Measurements from ENCODE around the gene SLX9. TPM values are rescaled to one million over a fixed set of nuclear protein-coding genes. Genes with fewer than 3 reads are reported as not detected.

Gene SLX9
- total RNA-seq, 5 donors from 2014 or later (not counting 1 experiment from before 2014, with no cell fraction given): 16.7 to 32.2 (median 26.7) TPM

- Mint-ChIP-seq H3K27ac (no peak overlapping the region), H3K27me3 (no peaks in the 10 kb centered on the region), H3K36me3 (peaks cover 12% of the 10 kb centered on the region), H3K4me1 (peaks cover 16 to 25% (median 22%) of the 10 kb centered on the region in 3 donors), H3K9me3 (no peaks in the 10 kb centered on the region), H3K4me3 (no peak overlapping the region)
- POLR2A ChIA-PET: no interaction called here
- peaks cover 9 to 34% of the 10 kb centered on the region in 2 experiments for H3K4me1 ChIP-seq (ENCODE audit: control insufficient read depth in 1 of 2, extremely low read depth in 1 of 2, insufficient read depth in 2 of 2, low read length in 2 of 2)
- H3K36me3 ChIP-seq (ENCODE audit: control insufficient read depth in 2 of 2, extremely low read depth in 1 of 2, insufficient read depth in 1 of 2, low read length in 1 of 2): peaks cover 9 to 32% of the 10 kb centered on the region in 2 donors
- DNase-seq (no peak), ATAC-seq (replicated peaks in 1 of 4) (no peak)
- no peak overlapping the region for H3K27ac ChIP-seq (ENCODE audit: low read length)
- no peaks in the 10 kb centered on the region for H3K27me3 ChIP-seq (replicated peaks in 1 of 2; ENCODE audit: control insufficient read depth in 2 of 2, extremely low read depth in 1 of 2, insufficient read depth in 2 of 2, low read length in 1 of 2)
- CTCF ChIA-PET: no interaction called here
- WGBS (ENCODE audit: insufficient coverage): over 99% methylated on average over 10 of the region's 10 CpGs
- H3K9me3 ChIP-seq: no peaks in the 10 kb centered on the region
- no peak overlapping the region for H3K4me3 ChIP-seq (ENCODE audit: control insufficient read depth in 1 of 2, extremely low read depth in 1 of 2, low read length in 1 of 2)
Measured at GRCh38 chr21:44971672-44971995, 31.8 kb downstream of the SLX9 start.

- DNase-seq: no peak
- H3K36me3 Mint-ChIP-seq: peaks cover 12% of the 10 kb centered on the region
- H3K9me3 ChIP-seq: no peaks in the 10 kb centered on the region
- POLR2A ChIA-PET: no interaction called here
- H3K27me3 Mint-ChIP-seq: no peaks in the 10 kb centered on the region
- H3K27ac Mint-ChIP-seq: no peak overlapping the region
- no peaks in the 10 kb centered on the region for H3K27me3 ChIP-seq (replicated peaks in 1 of 2; ENCODE audit: control insufficient read depth in 2 of 2, extremely low read depth in 1 of 2, insufficient read depth in 2 of 2, low read length in 1 of 2)
- no peak overlapping the region for H3K4me3 ChIP-seq (ENCODE audit: control insufficient read depth in 1 of 2, extremely low read depth in 1 of 2, low read length in 1 of 2)
- H3K4me1 Mint-ChIP-seq: peaks cover 14 to 24% (median 21%) of the 10 kb centered on the region in 3 donors
- no peak for ATAC-seq (replicated peaks in 1 of 4)
- H3K4me3 Mint-ChIP-seq: no peak overlapping the region
- CTCF ChIA-PET: no interaction called here
- H3K9me3 Mint-ChIP-seq: no peaks in the 10 kb centered on the region
- no peak overlapping the region for H3K27ac ChIP-seq (ENCODE audit: low read length)
- H3K4me1 ChIP-seq (ENCODE audit: control insufficient read depth in 1 of 2, extremely low read depth in 1 of 2, insufficient read depth in 2 of 2, low read length in 2 of 2): peaks cover 9 to 26% of the 10 kb centered on the region in 2 experiments
- WGBS (ENCODE audit: insufficient coverage): 94% methylated on average over 18 of the region's 19 CpGs
- H3K36me3 ChIP-seq (ENCODE audit: control insufficient read depth in 2 of 2, extremely low read depth in 1 of 2, insufficient read depth in 1 of 2, low read length in 1 of 2): peaks cover 9 to 28% of the 10 kb centered on the region in 2 donors
Measured at GRCh38 chr21:44972301-44972814, 32.5 kb downstream of the SLX9 start.

GRCh38 chr21:44972821-44973220 is 33.0 kb downstream of the SLX9 start:
- no peak for DNase-seq
- no peak overlapping the region for H3K4me3 ChIP-seq (ENCODE audit: control insufficient read depth in 1 of 2, extremely low read depth in 1 of 2, low read length in 1 of 2)
- WGBS (ENCODE audit: insufficient coverage): 89% methylated on average over 15 of the region's 16 CpGs
- Mint-ChIP-seq H3K4me3 (no peak overlapping the region), H3K36me3 (peaks cover 12% of the 10 kb centered on the region), H3K9me3 (no peaks in the 10 kb centered on the region), H3K4me1 (peaks cover 14 to 20% (median 19%) of the 10 kb centered on the region in 3 donors), H3K27me3 (no peaks in the 10 kb centered on the region), H3K27ac (no peak overlapping the region)
- ChIA-PET CTCF (no interaction called here), POLR2A (no interaction called here)
- peaks cover 6 to 22% of the 10 kb centered on the region in 2 experiments for H3K4me1 ChIP-seq (ENCODE audit: control insufficient read depth in 1 of 2, extremely low read depth in 1 of 2, insufficient read depth in 2 of 2, low read length in 2 of 2)
- no peaks in the 10 kb centered on the region for H3K27me3 ChIP-seq (replicated peaks in 1 of 2; ENCODE audit: control insufficient read depth in 2 of 2, extremely low read depth in 1 of 2, insufficient read depth in 2 of 2, low read length in 1 of 2)
- peaks cover 9 to 27% of the 10 kb centered on the region in 2 donors for H3K36me3 ChIP-seq (ENCODE audit: control insufficient read depth in 2 of 2, extremely low read depth in 1 of 2, insufficient read depth in 1 of 2, low read length in 1 of 2)
- no peak overlapping the region for H3K27ac ChIP-seq (ENCODE audit: low read length)
- ATAC-seq (replicated peaks in 1 of 4): no peak
- H3K9me3 ChIP-seq: no peaks in the 10 kb centered on the region

GRCh38 chr21:44973598-44973997 is 33.8 kb downstream of the SLX9 start:
- Mint-ChIP-seq H3K4me1 (peaks cover 13 to 14% (median 14%) of the 10 kb centered on the region in 3 donors), H3K27me3 (no peaks in the 10 kb centered on the region), H3K36me3 (peaks cover 9% of the 10 kb centered on the region), H3K4me3 (no peak overlapping the region), H3K9me3 (no peaks in the 10 kb centered on the region), H3K27ac (no peak overlapping the region)
- Histone ChIP-seq H3K36me3 (ENCODE audit: control insufficient read depth in 2 of 2, extremely low read depth in 1 of 2, insufficient read depth in 1 of 2, low read length in 1 of 2) (peaks cover 9 to 23% of the 10 kb centered on the region in 2 donors), H3K4me1 (ENCODE audit: control insufficient read depth in 1 of 2, extremely low read depth in 1 of 2, insufficient read depth in 2 of 2, low read length in 2 of 2) (peaks cover 2 to 14% of the 10 kb centered on the region in 2 experiments), H3K27me3 (replicated peaks in 1 of 2; ENCODE audit: control insufficient read depth in 2 of 2, extremely low read depth in 1 of 2, insufficient read depth in 2 of 2, low read length in 1 of 2) (no peaks in the 10 kb centered on the region), H3K4me3 (ENCODE audit: control insufficient read depth in 1 of 2, extremely low read depth in 1 of 2, low read length in 1 of 2) (no peak overlapping the region), H3K9me3 (no peaks in the 10 kb centered on the region), H3K27ac (ENCODE audit: low read length) (no peak overlapping the region)
- ChIA-PET POLR2A (no interaction called here), CTCF (no interaction called here)
- DNase-seq: no peak
- WGBS (ENCODE audit: insufficient coverage): 96% methylated on average over 9 of the region's 14 CpGs
- ATAC-seq (replicated peaks in 1 of 4): no peak

- Histone ChIP-seq H3K4me1 (ENCODE audit: control insufficient read depth in 1 of 2, extremely low read depth in 1 of 2, insufficient read depth in 2 of 2, low read length in 2 of 2) (peaks cover 0 to 6% of the 10 kb centered on the region in 2 experiments), H3K27ac (ENCODE audit: low read length) (no peak overlapping the region), H3K36me3 (ENCODE audit: control insufficient read depth in 2 of 2, extremely low read depth in 1 of 2, insufficient read depth in 1 of 2, low read length in 1 of 2) (peaks cover 9 to 18% of the 10 kb centered on the region in 2 donors), H3K9me3 (no peaks in the 10 kb centered on the region), H3K4me3 (ENCODE audit: control insufficient read depth in 1 of 2, extremely low read depth in 1 of 2, low read length in 1 of 2) (no peak overlapping the region), H3K27me3 (replicated peaks in 1 of 2; ENCODE audit: control insufficient read depth in 2 of 2, extremely low read depth in 1 of 2, insufficient read depth in 2 of 2, low read length in 1 of 2) (no peaks in the 10 kb centered on the region)
- 95% methylated on average over 14 of the region's 17 CpGs for WGBS (ENCODE audit: insufficient coverage)
- POLR2A ChIA-PET: no interaction called here
- CTCF ChIA-PET: no interaction called here
- Mint-ChIP-seq H3K27ac (no peak overlapping the region), H3K27me3 (no peaks in the 10 kb centered on the region), H3K36me3 (peaks cover 5% of the 10 kb centered on the region), H3K4me3 (no peak overlapping the region), H3K4me1 (peaks cover 6 to 9% (median 7%) of the 10 kb centered on the region in 3 donors), H3K9me3 (no peaks in the 10 kb centered on the region)
- ATAC-seq (replicated peaks in 1 of 4) (no peak), DNase-seq (no peak)
Measured at GRCh38 chr21:44974676-44975075, 34.8 kb downstream of the SLX9 start.

- DNase-seq (no peak), ATAC-seq (replicated peaks in 1 of 4) (no peak)
- no peaks in the 10 kb centered on the region for H3K9me3 Mint-ChIP-seq
- WGBS (ENCODE audit: insufficient coverage): 97% methylated on average over 29 of the region's 42 CpGs
- H3K27ac Mint-ChIP-seq: no peak overlapping the region
- CTCF ChIA-PET: no interaction called here
- Histone ChIP-seq H3K9me3 (no peaks in the 10 kb centered on the region), H3K27me3 (replicated peaks in 1 of 2; ENCODE audit: control insufficient read depth in 2 of 2, extremely low read depth in 1 of 2, insufficient read depth in 2 of 2, low read length in 1 of 2) (no peaks in the 10 kb centered on the region), H3K36me3 (ENCODE audit: control insufficient read depth in 2 of 2, extremely low read depth in 1 of 2, insufficient read depth in 1 of 2, low read length in 1 of 2) (peaks cover 9 to 14% of the 10 kb centered on the region in 2 donors), H3K4me3 (ENCODE audit: control insufficient read depth in 1 of 2, extremely low read depth in 1 of 2, low read length in 1 of 2) (no peak overlapping the region), H3K27ac (ENCODE audit: low read length) (no peak overlapping the region), H3K4me1 (ENCODE audit: control insufficient read depth in 1 of 2, extremely low read depth in 1 of 2, insufficient read depth in 2 of 2, low read length in 2 of 2) (no peaks in the 10 kb centered on the region)
- H3K4me1 Mint-ChIP-seq: peaks cover 0 to 4% (median 0%) of the 10 kb centered on the region in 3 donors
- H3K4me3 Mint-ChIP-seq: no peak overlapping the region
- POLR2A ChIA-PET: no interaction called here
- peaks cover 5% of the 10 kb centered on the region for H3K36me3 Mint-ChIP-seq
- H3K27me3 Mint-ChIP-seq: no peaks in the 10 kb centered on the region
Measured at GRCh38 chr21:44975720-44976555, 36.1 kb downstream of the SLX9 start.
